ENCODE measurements around the gene SEMA3B. TPM values are rescaled to one million over a fixed set of nuclear protein-coding genes. Genes with fewer than 3 reads are reported as not detected.

Gene SEMA3B
- total RNA-seq, 1 donor from 2014 or later, result 17.9 TPM

- no peaks in the 10 kb centered on the region for H3K36me3 ChIP-seq (ENCODE audit: control insufficient read depth, insufficient read depth, low read length)
- peaks cover 2% of the 10 kb centered on the region for H3K27me3 ChIP-seq (ENCODE audit: control insufficient read depth, insufficient read depth, low read length)
- TF ChIP-seq, protein P1, sequence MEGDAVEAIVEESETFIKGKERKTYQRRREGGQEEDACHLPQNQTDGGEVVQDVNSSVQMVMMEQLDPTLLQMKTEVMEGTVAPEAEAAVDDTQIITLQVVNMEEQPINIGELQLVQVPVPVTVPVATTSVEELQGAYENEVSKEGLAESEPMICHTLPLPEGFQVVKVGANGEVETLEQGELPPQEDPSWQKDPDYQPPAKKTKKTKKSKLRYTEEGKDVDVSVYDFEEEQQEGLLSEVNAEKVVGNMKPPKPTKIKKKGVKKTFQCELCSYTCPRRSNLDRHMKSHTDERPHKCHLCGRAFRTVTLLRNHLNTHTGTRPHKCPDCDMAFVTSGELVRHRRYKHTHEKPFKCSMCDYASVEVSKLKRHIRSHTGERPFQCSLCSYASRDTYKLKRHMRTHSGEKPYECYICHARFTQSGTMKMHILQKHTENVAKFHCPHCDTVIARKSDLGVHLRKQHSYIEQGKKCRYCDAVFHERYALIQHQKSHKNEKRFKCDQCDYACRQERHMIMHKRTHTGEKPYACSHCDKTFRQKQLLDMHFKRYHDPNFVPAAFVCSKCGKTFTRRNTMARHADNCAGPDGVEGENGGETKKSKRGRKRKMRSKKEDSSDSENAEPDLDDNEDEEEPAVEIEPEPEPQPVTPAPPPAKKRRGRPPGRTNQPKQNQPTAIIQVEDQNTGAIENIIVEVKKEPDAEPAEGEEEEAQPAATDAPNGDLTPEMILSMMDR (IDR thresholded peaks at IDR 0.05; ENCODE audit: insufficient read depth, low read length, poor library complexity, severe bottlenecking), result no peak
- no peak overlapping the region for H3K4me3 ChIP-seq (ENCODE audit: low read depth, low read length)
- no peak for DNase-seq (ENCODE audit: low read depth)
Observed at GRCh38 chr3:50230104-50230793, 38.7 kb upstream of the SEMA3B start.

DNA sequence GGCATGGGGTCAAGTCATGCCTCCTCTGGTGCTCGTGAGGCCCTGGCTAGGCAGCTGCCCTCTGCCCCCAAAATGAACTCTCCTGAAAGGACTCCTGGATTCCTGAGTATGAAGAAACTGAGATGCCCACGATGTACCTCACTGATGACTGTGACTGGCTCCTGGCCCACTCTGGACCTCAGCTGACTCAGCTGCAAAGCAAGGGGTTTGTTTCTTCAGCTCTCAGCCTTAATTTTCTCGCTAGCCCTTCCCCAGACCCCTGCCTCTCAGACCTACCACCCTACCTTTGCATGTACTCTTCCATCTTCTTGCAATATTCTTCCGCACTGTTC is 38.2 kb upstream of the SEMA3B start:
- H3K4me3 ChIP-seq (ENCODE audit: low read depth, low read length), result no peak overlapping the region
- H3K36me3 ChIP-seq (ENCODE audit: control insufficient read depth, insufficient read depth, low read length), result no peaks in the 10 kb centered on the region
- DNase-seq (ENCODE audit: low read depth), result no peak
- TF ChIP-seq, protein P1 (IDR thresholded peaks at IDR 0.05; ENCODE audit: insufficient read depth, low read length, poor library complexity, severe bottlenecking), result no peak
- no peaks in the 10 kb centered on the region for H3K27me3 ChIP-seq (ENCODE audit: control insufficient read depth, insufficient read depth, low read length)

- TF ChIP-seq, protein P1 (IDR thresholded peaks at IDR 0.05; ENCODE audit: insufficient read depth, low read length, poor library complexity, severe bottlenecking), result no peak
- Histone ChIP-seq H3K36me3 (ENCODE audit: control insufficient read depth, insufficient read depth, low read length) (no peaks in the 10 kb centered on the region), H3K27me3 (ENCODE audit: control insufficient read depth, insufficient read depth, low read length) (no peaks in the 10 kb centered on the region), H3K4me3 (ENCODE audit: low read depth, low read length) (no peak overlapping the region)
- no peak for DNase-seq (ENCODE audit: low read depth)
Observed at GRCh38 chr3:50231581-50231980, 37.4 kb upstream of the SEMA3B start.

- no peak for DNase-seq (ENCODE audit: low read depth)
- H3K36me3 ChIP-seq (ENCODE audit: control insufficient read depth, insufficient read depth, low read length), result no peaks in the 10 kb centered on the region
- no peak overlapping the region for H3K4me3 ChIP-seq (ENCODE audit: low read depth, low read length)
- no peaks in the 10 kb centered on the region for H3K27me3 ChIP-seq (ENCODE audit: control insufficient read depth, insufficient read depth, low read length)
- TF ChIP-seq, protein P1 (IDR thresholded peaks at IDR 0.05; ENCODE audit: insufficient read depth, low read length, poor library complexity, severe bottlenecking), result no peak
Observed at GRCh38 chr3:50232303-50232702, 36.6 kb upstream of the SEMA3B start.

GRCh38 chr3:50233176-50233575 is 35.8 kb upstream of the SEMA3B start:
- Histone ChIP-seq H3K27me3 (ENCODE audit: control insufficient read depth, insufficient read depth, low read length) (no peaks in the 10 kb centered on the region), H3K36me3 (ENCODE audit: control insufficient read depth, insufficient read depth, low read length) (no peaks in the 10 kb centered on the region), H3K4me3 (ENCODE audit: low read depth, low read length) (no peak overlapping the region)
- no peak for DNase-seq (ENCODE audit: low read depth)
- TF ChIP-seq, protein P1 (IDR thresholded peaks at IDR 0.05; ENCODE audit: insufficient read depth, low read length, poor library complexity, severe bottlenecking), result no peak

Data from kidney epithelial cell (primary cell).